ENCODE measurements around the gene CPB2. TPM values are rescaled to one million over a fixed set of nuclear protein-coding genes. Genes with fewer than 3 reads are reported as not detected.

CPB2 gene
- polyA plus RNA-seq, 1 donor, result 0.27 TPM

Other genes starting within 250 kb of the CPB2 start
- gene ZC3H13, start 52.3 kb downstream of the CPB2 start, polyA plus RNA-seq (ENCODE audit: insufficient read length), result 82.2 TPM
- gene LCP1, start 77.1 kb upstream of the CPB2 start, polyA plus RNA-seq (ENCODE audit: insufficient read length), result 9.2 TPM
- gene LRRC63, start 106.9 kb upstream of the CPB2 start, polyA plus RNA-seq (ENCODE audit: insufficient read length), result 0.18 TPM